Posterior vena cava (tissue), 2 donors: Measurements from ENCODE around the gene CTNND2. TPM values are rescaled to one million over a fixed set of nuclear protein-coding genes. Genes with fewer than 3 reads are reported as not detected.
"Not testable (repeated sequence)": the region's sequence is repeated elsewhere in the genome, so short reads cannot be mapped to it uniquely, and the experiment has no call there.

Experiments used
- DNase-seq: peaks from one replicate; pipeline ENCODE4 v3.0.0-alpha.2; 2020; ENCODE audit warnings: low spot score
- intact Hi-C, 2 donors: fragments of 100-400 bp; cut with DNase I; formaldehyde crosslinking; loops; one replicate each; pipeline versions ENCODE4 v1.14.1 to v1.14.2; 2022 to 2023
- total RNA-seq, 2 donors: library from RNA; stranded (reverse); fragmentation: NEBNext Ultra II Directional; extraction: Animal tissue kit (Norgen Biotek cat#: 25700); gene quantifications; one replicate each; pipeline ENCODE4 v1.2.1, GENCODE V29; 2021
- donor health status: DM: yes; HTN: yes; CAD: no.
- donor health status: DM: yes; HTN: yes; CAD: no.

Gene CTNND2
- total RNA-seq, 2 donors from 2014 or later: 0.46 to 1.6 TPM

DNA sequence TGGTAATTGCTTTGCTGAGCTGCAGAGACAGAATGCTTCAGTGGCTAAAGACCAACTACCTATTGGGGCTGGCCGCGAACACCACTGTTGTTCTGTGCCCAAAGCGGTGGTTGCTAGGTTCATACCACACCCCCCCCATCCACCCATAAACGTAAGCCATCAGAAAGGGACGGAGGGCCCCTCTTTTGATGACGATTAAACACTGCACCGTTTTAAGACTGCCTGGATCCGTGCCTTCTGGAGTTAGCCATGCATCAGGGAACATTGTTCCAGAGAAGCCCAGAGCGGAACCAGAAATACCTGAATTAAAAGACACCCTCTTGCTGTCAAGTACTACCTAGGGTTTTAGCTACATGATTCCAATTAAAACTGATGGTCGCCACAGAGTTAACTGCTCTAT lies 774.1 kb downstream of the CTNND2 start:
- no peak for DNase-seq
- intact Hi-C loops: no loop called here

DNA sequence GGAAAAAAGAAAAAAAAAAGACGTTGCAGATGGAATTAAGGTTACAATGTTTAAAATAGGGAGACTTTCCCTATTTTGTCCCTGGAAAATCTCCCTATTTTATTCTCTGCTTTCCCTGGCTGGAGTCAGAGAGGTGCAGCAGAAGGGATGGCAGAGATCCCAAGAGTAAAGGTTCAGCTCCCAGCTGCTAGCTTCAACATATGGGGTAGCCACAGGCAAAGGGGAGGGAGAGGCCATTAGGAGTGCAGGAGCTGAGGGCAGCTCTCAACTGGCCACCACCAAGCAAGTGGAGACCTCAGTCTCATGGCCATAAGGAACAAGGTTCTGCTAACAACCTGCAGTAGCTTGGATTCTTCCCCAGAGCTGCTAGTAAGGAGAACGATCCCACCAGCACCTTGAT lies 776.2 kb downstream of the CTNND2 start:
- DNase-seq: no peak
- intact Hi-C loops: no loop called here

- intact Hi-C loops: no loop called here
- no peak for DNase-seq
These were observed 777.4 kb downstream of the CTNND2 start for GRCh38 chr5:11126844-11127243.

GRCh38 chr5:11121885-11122284 lies 782.4 kb downstream of the CTNND2 start:
- intact Hi-C loops: no loop called here
- no peak for DNase-seq

DNA sequence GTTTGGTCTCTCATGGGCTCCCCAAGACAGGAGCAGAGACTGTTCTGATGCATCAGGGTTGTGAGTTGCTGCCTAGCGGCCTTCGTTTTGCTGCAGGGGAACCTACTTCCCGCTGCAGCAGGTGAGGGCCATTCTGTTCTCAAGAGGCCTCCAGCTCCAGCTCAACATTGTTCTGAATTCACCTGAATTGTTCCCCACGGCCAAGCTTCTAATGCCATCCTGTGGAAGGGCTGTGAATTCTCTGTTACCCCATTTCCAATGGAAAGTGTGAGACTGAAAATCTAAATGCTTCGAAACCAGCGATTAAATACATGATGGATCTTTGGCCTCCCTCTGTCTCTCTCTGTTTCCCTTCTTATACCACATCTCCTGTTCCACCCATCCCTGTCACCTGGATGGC lies 794.1 kb downstream of the CTNND2 start:
- no peak for DNase-seq
- intact Hi-C loops: no loop called here

- no peak for DNase-seq
- intact Hi-C loops: no loop called here
These were observed 798.5 kb downstream of the CTNND2 start for GRCh38 chr5:11105696-11106095.

DNA sequence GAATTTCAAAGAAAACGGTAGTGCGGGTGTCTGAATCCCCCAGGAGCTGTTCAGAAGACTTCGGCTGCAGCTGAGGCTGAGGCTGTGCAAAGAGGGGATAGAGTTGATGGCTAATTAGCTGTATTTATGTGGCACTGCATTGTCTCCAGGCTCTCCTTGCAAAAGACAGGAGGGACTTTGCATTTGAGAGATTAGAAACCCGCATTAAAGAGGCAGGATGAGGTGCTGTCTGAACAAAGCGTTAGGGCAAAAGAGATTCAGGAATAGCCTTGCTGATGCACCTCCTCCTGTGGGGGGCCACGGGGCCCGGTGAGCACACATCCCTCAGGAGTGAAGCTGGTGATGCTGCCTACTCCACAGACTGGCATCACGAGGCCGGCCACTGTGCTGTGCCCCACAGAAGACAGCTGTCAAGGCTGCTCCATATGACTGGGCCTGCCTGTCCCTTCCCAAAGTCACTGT lies 799.6 kb downstream of the CTNND2 start:
- no peak for DNase-seq
- intact Hi-C loops: no loop called here

- no peak for DNase-seq
- intact Hi-C loops: no loop called here
These were observed 800.0 kb downstream of the CTNND2 start for GRCh38 chr5:11104210-11104609.

DNA sequence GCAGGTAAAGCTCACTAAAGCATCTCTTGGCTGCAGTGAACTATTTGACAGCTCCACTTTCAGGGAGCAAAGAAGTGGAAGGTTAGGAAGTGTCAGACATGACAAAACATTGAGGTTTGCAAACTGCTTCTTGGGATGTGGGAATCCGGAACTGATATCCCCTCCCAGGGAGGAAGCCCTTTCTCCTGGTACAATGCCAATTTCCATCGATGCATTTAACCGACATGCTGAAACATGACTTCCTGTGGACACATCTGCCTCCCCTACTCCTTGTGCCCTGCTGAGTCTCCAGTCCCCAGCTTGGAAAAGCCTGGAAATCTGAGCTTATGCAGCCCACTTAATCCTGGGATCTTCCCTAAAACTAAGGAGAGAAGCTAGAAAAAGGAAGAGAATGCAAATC lies 820.1 kb downstream of the CTNND2 start:
- DNase-seq: no peak
- intact Hi-C loops: no loop called here

- no peak for DNase-seq
- intact Hi-C loops: no loop called here
These were observed 821.8 kb downstream of the CTNND2 start for GRCh38 chr5:11082404-11082945.

- intact Hi-C loops: no loop called here
- DNase-seq: no peak
These were observed 827.2 kb downstream of the CTNND2 start for GRCh38 chr5:11076945-11077613.

DNA sequence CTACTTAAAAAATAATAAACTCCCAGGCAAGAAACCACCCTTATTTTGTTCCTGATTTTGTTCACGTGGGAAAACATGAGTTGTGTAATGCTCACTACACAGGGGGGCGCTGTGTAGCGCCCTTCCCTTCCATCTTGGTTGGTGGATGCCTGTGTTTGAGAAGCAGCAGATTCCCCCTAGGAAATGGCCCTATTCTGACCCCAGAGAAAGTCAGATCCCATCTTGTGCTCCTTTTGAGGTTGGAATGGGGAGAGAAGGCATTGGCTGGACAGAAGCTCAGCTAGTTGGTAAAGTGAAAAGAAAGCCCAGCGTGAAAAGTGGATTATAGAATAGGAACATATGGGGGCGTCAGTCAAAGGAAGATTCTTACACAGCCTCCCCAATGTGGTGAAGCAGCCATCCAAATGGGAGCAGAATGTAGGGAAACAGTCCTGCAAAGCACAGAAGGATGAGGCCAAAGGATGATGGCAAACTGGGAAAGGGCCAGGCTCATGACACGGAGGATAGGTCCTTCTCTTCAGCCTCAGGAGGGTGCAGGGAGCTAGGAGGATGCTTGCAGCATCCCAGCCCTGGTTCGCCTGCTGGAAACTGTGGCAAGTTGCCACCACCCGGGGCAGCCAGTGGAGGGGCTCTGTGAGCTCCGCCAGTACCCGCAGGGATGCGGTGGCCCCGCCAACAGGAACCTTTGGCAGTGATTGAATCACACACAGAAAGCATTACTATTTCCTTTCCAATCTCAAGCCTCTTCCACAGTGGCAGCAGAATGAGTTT lies 829.0 kb downstream of the CTNND2 start:
- intact Hi-C loops: no loop called here
- no peak for DNase-seq

GRCh38 chr5:11072568-11072967 lies 831.7 kb downstream of the CTNND2 start:
- intact Hi-C loops: no loop called here
- DNase-seq: no peak

- no peak for DNase-seq
- intact Hi-C loops: no loop called here
These were observed 832.2 kb downstream of the CTNND2 start for GRCh38 chr5:11072076-11072475.

DNA sequence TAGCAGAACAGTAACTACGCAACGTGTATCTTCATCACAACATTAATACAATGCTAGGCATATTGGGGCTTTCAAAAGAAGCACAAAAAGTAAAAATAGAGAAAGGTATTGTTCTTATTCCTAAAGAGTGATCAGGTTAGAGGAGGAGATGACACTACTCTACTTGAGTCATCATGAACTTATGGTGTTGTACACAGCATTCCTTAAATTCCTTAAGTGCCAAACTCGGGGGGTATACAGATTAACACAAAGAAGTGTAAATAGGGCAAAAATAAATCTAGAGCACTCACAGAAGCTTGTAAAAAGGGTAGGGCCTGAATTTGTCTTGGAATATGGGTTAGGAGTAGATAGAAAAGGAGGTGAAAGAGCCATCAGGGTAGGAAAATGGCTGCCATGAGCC lies 835.2 kb downstream of the CTNND2 start:
- intact Hi-C loops: no loop called here
- DNase-seq: no peak

DNA sequence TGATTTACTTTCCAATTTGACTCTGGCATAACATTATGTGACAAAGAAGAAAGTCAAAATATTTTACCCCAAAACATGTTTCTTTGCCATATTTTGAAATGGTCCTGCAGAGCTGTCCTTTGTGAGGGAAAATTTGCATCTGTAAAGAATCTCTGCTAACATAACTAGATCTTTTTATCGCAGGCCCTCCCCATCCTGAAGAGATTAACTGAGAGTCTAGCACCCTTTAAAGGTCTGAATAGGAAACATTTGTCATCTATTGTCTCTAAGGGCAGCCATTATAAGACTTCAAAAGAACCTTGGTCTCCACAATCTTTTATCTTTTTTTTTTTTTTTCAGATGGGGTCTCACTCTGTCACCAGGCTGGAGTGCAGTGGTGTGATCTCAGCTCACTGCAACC lies 838.5 kb downstream of the CTNND2 start:
- DNase-seq, intact Hi-C loops: not testable (repeated sequence)

GRCh38 chr5:11064763-11065450 lies 839.3 kb downstream of the CTNND2 start:
- intact Hi-C loops: no loop called here
- no peak for DNase-seq

GRCh38 chr5:11062397-11062796 lies 841.8 kb downstream of the CTNND2 start:
- DNase-seq: no peak
- intact Hi-C loops: no loop called here

- no peak for DNase-seq
- intact Hi-C loops: no loop called here
These were observed 847.7 kb downstream of the CTNND2 start for GRCh38 chr5:11056560-11056959.

- no peak for DNase-seq
- intact Hi-C loops: no loop called here
These were observed 850.2 kb downstream of the CTNND2 start for GRCh38 chr5:11054014-11054413.
